H9 (cell line): ENCODE measurements around the gene NAA60. TPM values are rescaled to one million over a fixed set of nuclear protein-coding genes. Genes with fewer than 3 reads are reported as not detected.

Experiments used
- DNase-seq: peaks from one replicate; pipeline ENCODE4 v3.0.0-alpha.2; 2017
- H2AFZ ChIP-seq: one replicate; pipeline ENCODE4 v1.6.1; 2013; ENCODE audit warnings: mild to moderate bottlenecking, low read length, control low read depth, moderate library complexity
- H2AK5ac ChIP-seq: 2 replicates; pipeline ENCODE4 v1.6.1; 2013; ENCODE audit warnings: low read length, control low read depth, mixed read lengths; ENCODE audit not compliant: insufficient read length
- H2BK120ac ChIP-seq: one replicate; pipeline ENCODE4 v1.6.1; 2013; ENCODE audit warnings: low read depth, mild to moderate bottlenecking, low read length, control low read depth, inconsistent platforms; ENCODE audit not compliant: poor library complexity, severe bottlenecking
- H2BK12ac ChIP-seq: 2 replicates; pipeline ENCODE4 v1.6.1; 2013; ENCODE audit warnings: low read length, control low read depth, mixed read lengths, low read depth; ENCODE audit not compliant: insufficient read length
- H2BK15ac ChIP-seq: 2 replicates; pipeline ENCODE4 v1.6.1; 2013; ENCODE audit warnings: low read depth, low read length, control low read depth
- H2BK20ac ChIP-seq: one replicate; pipeline ENCODE4 v1.6.1; 2013; ENCODE audit warnings: low read depth, mild to moderate bottlenecking, low read length, control low read depth, inconsistent platforms; ENCODE audit not compliant: poor library complexity, severe bottlenecking
- H2BK5ac ChIP-seq: 2 replicates; pipeline ENCODE4 v1.6.1; 2013; ENCODE audit warnings: low read length, control low read depth, mixed read lengths; ENCODE audit not compliant: insufficient read length
- H3K14ac ChIP-seq: 2 replicates; pipeline ENCODE4 v1.6.1; 2013; ENCODE audit warnings: low read length, control low read depth; ENCODE audit not compliant: insufficient read depth
- H3K18ac ChIP-seq: 2 replicates; pipeline ENCODE4 v1.6.1; 2013; ENCODE audit warnings: low read depth, mild to moderate bottlenecking, mixed read lengths, low read length, control low read depth; ENCODE audit not compliant: insufficient read length
- H3K23ac ChIP-seq: 2 replicates; pipeline ENCODE4 v1.6.1; 2013; ENCODE audit warnings: low read length, control low read depth, mixed read lengths, low read depth; ENCODE audit not compliant: insufficient read length
- H3K23me2 ChIP-seq: 2 replicates; pipeline ENCODE4 v1.6.1; 2013; ENCODE audit warnings: low read depth, mild to moderate bottlenecking, mixed read lengths, low read length, control low read depth; ENCODE audit not compliant: insufficient read length, poor library complexity, severe bottlenecking
- H3K27ac ChIP-seq: 2 replicates; pipeline ENCODE4 v1.5.1; 2013; ENCODE audit warnings: low read length, control low read depth, mixed read lengths, low read depth; ENCODE audit not compliant: insufficient read length
- H3K27me3 ChIP-seq: 2 replicates; pipeline ENCODE4 v1.6.1; 2013; ENCODE audit warnings: low read length, control low read depth, inconsistent platforms; ENCODE audit not compliant: insufficient read depth
- H3K4ac ChIP-seq: 2 replicates; pipeline ENCODE4 v1.6.1; 2013; ENCODE audit warnings: low read depth, mild to moderate bottlenecking, control low read depth, inconsistent platforms, low read length, moderate library complexity
- H3K4me1 ChIP-seq: 2 replicates; pipeline ENCODE4 v1.6.1; 2013; ENCODE audit warnings: low read length, control low read depth, inconsistent platforms; ENCODE audit not compliant: insufficient read depth
- H3K4me2 ChIP-seq: 2 replicates; pipeline ENCODE4 v1.6.1; 2013; ENCODE audit warnings: low read length, control low read depth, mixed read lengths; ENCODE audit not compliant: insufficient read length, insufficient read depth
- H3K56ac ChIP-seq: 2 replicates; pipeline ENCODE4 v1.6.1; 2013; ENCODE audit warnings: low read depth, mild to moderate bottlenecking, mixed read lengths, low read length, control low read depth; ENCODE audit not compliant: insufficient read length
- H3K79me1 ChIP-seq: 2 replicates; pipeline ENCODE4 v1.6.1; 2013; ENCODE audit warnings: low read depth, mild to moderate bottlenecking, moderate library complexity, low read length, control low read depth, inconsistent platforms; ENCODE audit not compliant: insufficient read depth, poor library complexity, severe bottlenecking
- H3K79me2 ChIP-seq: 2 replicates; pipeline ENCODE4 v1.6.1; 2013; ENCODE audit warnings: low read length, control low read depth, inconsistent platforms; ENCODE audit not compliant: insufficient read depth
- H3K9ac ChIP-seq: 2 replicates; pipeline ENCODE4 v1.6.1; 2013; ENCODE audit warnings: low read length, control low read depth, mixed read lengths; ENCODE audit not compliant: insufficient read length; ENCODE audit errors: extremely low read depth
- H3K9me3 ChIP-seq: one replicate; pipeline ENCODE4 v1.6.1; 2013; ENCODE audit warnings: low read depth, low read length, inconsistent platforms; ENCODE audit not compliant: control insufficient read depth
- H3T11ph ChIP-seq: one replicate; pipeline ENCODE4 v1.6.1; 2013; ENCODE audit warnings: mild to moderate bottlenecking, low read length, control low read depth, inconsistent platforms
- H4K20me1 ChIP-seq: one replicate; pipeline ENCODE4 v1.6.1; 2013; ENCODE audit not compliant: control insufficient read depth, insufficient read length, insufficient read depth
- H4K5ac ChIP-seq: 2 replicates; pipeline ENCODE4 v1.6.1; 2013; ENCODE audit warnings: low read depth, mild to moderate bottlenecking, mixed read lengths, low read length, control low read depth; ENCODE audit not compliant: insufficient read length
- H4K8ac ChIP-seq: replicated peaks from 2 replicates; pipeline ENCODE4 v1.6.1; 2013; ENCODE audit warnings: low read length, control low read depth, mixed read lengths, low read depth; ENCODE audit not compliant: insufficient read length
- H4K91ac ChIP-seq: 2 replicates; pipeline ENCODE4 v1.6.1; 2013; ENCODE audit warnings: low read depth, mild to moderate bottlenecking, moderate library complexity, mixed read lengths, low read length, control low read depth; ENCODE audit not compliant: insufficient read length
- H3K27ac Mint-ChIP-seq, 3 experiments: 2 replicates in 2 of 3; 3 replicates in 1 of 3; pipeline ENCODE4 v1.8.0; 2020 to 2021; ENCODE audit warnings: mixed read lengths in 3 of 3, mild to moderate bottlenecking in 1 of 3, moderate library complexity in 1 of 3
- H3K27me3 Mint-ChIP-seq: 2 replicates; pipeline ENCODE4 v1.8.0; 2021; ENCODE audit warnings: low read depth, mild to moderate bottlenecking, moderate library complexity, mixed read lengths
- H3K36me3 Mint-ChIP-seq, 3 experiments: 2 replicates in 2 of 3; 3 replicates in 1 of 3; pipeline ENCODE4 v1.8.0; 2020 to 2021; ENCODE audit warnings: low read depth in 3 of 3, mixed read lengths in 3 of 3; ENCODE audit not compliant: insufficient read depth in 1 of 3
- H3K4me1 Mint-ChIP-seq, 2 experiments: 2 replicates each; pipeline ENCODE4 v1.8.0; 2020; ENCODE audit warnings: mixed read lengths in 2 of 2
- H3K4me3 Mint-ChIP-seq, 2 experiments: 2 replicates in 1 of 2; 3 replicates in 1 of 2; pipeline ENCODE4 v1.8.0; 2020 to 2021; ENCODE audit warnings: mild to moderate bottlenecking in 2 of 2, mixed read lengths in 2 of 2, moderate library complexity in 1 of 2
- H3K9me3 Mint-ChIP-seq, 2 experiments: 2 replicates in 1 of 2; 3 replicates in 1 of 2; pipeline ENCODE4 v1.8.0; 2020; ENCODE audit warnings: mild to moderate bottlenecking in 2 of 2, mixed read lengths in 2 of 2, moderate library complexity in 1 of 2
- WGBS: extraction: QIAGEN DNeasy Blood & Tissue Kit; methylation state at CpG from one replicate; pipeline ENCODE4 v1.1.7; 2013; ENCODE audit warnings: missing lambda C conversion rate, low lambda C conversion rate, mixed read lengths; ENCODE audit not compliant: insufficient read length; ENCODE audit errors: extremely low coverage; 5-methylcytosine and 5-hydroxymethylcytosine counted together
- total RNA-seq: library from RNA; stranded (reverse); gene quantifications from 2 replicates; pipeline ENCODE4 v1.2.1, GENCODE V29; 2021
- TF ChIP-seq, protein P1 (sequence below): fragments of 200-600 bp; sonication (generic); conservative IDR thresholded peaks from 3 replicates; pipeline ENCODE4 v1.8.0; 2021; ENCODE audit warnings: antibody characterized with exemption, mild to moderate bottlenecking

Gene NAA60
- total RNA-seq, 1 experiment from 2014 or later, result 49.3 TPM

DNA sequence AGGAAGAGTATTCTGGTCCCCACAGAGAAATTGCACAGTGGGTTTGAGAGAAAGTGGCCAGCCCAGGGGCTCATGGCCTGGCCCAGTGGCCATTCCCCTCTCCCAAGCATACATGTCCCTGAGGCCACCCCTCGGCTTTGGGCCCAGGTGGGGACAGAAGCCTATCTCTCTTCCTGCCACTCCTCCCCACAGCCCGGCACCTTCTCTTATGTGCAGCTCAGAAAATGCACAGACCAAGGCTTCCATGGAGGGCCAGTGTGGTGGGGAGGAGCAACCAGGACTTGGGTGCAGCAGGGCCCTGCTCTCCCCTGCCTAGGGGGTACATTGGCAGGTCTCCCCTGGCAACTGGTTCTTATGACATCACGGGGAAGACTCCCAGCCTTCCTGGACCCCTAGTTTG, 51.7 kb downstream of the NAA60 start, which contains the start of gene C16orf90:
TSS of gene C16orf90 (minus strand) at position 314 of the 400 bp plus-strand sequence. CDS start at position 246, 68 bp downstream.
- Mint-ChIP-seq H3K27me3 (peaks cover 10% of the 10 kb centered on the region), H3K27ac (peak within 1 kb of the TSS in 2 of 3 experiments; percentile 61 to 96; a peak in 3 of 7 replicates), H3K4me1 (peaks cover 0 to 2% of the 10 kb centered on the region in 2 experiments; a peak in 1 of 4 replicates), H3K4me3 (peak within 1 kb of the TSS in 1 of 2 experiments; percentile 26; a peak in 1 of 5 replicates), H3K9me3 (no peaks in the 10 kb centered on the region), H3K36me3 (no peaks in the 10 kb centered on the region)
- H3K14ac ChIP-seq, result no peak within 1 kb of the TSS
- H3K79me1 ChIP-seq, result no peaks in the 10 kb centered on the region
- H3K9me3 ChIP-seq, result no peaks in the 10 kb centered on the region
- no peak within 1 kb of the TSS for H3K9ac ChIP-seq
- H4K91ac ChIP-seq, result no peak within 1 kb of the TSS
- H2AFZ ChIP-seq, result no peak within 1 kb of the TSS
- no peak within 1 kb of the TSS for H2BK5ac ChIP-seq
- H3T11ph ChIP-seq, result no peak within 1 kb of the TSS
- no peaks in the 10 kb centered on the region for H3K4me1 ChIP-seq
- no peak for DNase-seq
- no peak within 1 kb of the TSS for H2BK15ac ChIP-seq
- TF ChIP-seq, protein P1, sequence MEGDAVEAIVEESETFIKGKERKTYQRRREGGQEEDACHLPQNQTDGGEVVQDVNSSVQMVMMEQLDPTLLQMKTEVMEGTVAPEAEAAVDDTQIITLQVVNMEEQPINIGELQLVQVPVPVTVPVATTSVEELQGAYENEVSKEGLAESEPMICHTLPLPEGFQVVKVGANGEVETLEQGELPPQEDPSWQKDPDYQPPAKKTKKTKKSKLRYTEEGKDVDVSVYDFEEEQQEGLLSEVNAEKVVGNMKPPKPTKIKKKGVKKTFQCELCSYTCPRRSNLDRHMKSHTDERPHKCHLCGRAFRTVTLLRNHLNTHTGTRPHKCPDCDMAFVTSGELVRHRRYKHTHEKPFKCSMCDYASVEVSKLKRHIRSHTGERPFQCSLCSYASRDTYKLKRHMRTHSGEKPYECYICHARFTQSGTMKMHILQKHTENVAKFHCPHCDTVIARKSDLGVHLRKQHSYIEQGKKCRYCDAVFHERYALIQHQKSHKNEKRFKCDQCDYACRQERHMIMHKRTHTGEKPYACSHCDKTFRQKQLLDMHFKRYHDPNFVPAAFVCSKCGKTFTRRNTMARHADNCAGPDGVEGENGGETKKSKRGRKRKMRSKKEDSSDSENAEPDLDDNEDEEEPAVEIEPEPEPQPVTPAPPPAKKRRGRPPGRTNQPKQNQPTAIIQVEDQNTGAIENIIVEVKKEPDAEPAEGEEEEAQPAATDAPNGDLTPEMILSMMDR, result no peak
- no peaks in the 10 kb centered on the region for H4K20me1 ChIP-seq
- H3K18ac ChIP-seq, result no peak within 1 kb of the TSS
- no peak within 1 kb of the TSS for H3K4ac ChIP-seq
- no peaks in the 10 kb centered on the region for H3K27me3 ChIP-seq
- no peak within 1 kb of the TSS for H3K4me2 ChIP-seq
- H3K56ac ChIP-seq, result no peak within 1 kb of the TSS
- no peak within 1 kb of the TSS for H4K5ac ChIP-seq
- no peaks in the 10 kb centered on the region for H3K79me2 ChIP-seq
- no peak within 1 kb of the TSS for H2BK120ac ChIP-seq
- no peak within 1 kb of the TSS for H2AK5ac ChIP-seq
- H3K23me2 ChIP-seq, result no peaks in the 10 kb centered on the region
- no peak within 1 kb of the TSS for H3K27ac ChIP-seq
- H2BK20ac ChIP-seq, result no peak within 1 kb of the TSS
- no CpG with 5 or more reads among the region's 3 CpGs for WGBS
- H2BK12ac ChIP-seq, result no peak within 1 kb of the TSS
- no peak within 1 kb of the TSS for H4K8ac ChIP-seq
- H3K23ac ChIP-seq, result no peak within 1 kb of the TSS
